ENCODE measurements around the gene PRKD1. TPM values are rescaled to one million over a fixed set of nuclear protein-coding genes. Genes with fewer than 3 reads are reported as not detected.

Gene PRKD1
- total and polyA plus RNA-seq, 10 of the 15 experiments (the other 5 are each of a cell fraction or from before 2014, with no cell fraction given) = 0.02 to 0.56 TPM; not detected in 8

DNA sequence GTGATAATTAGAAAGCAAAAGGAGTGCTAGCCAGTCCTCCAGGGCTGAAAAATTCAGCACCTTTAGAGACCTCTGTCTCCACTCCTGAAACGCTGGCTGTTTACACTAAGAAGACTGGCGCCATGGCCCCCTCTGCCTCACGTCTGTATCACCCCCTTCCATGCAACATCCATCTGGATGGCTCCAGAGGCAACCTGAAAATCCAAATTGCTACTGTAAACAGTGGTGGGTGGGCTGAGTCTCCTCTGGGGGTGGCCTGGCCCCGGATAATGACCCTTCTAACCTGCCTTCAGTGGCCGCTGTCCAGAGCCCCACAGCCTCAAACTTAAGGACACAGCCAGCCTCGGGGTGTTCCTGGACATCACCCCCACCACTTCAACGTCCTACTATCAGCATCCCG, 1.4 kb downstream of the PRKD1 start:
- ATAC-seq (no peak), DNase-seq (ENCODE audit: low read depth, low spot score) (no peak), FAIRE-seq (no peak)
- Histone ChIP-seq H2AFZ (ENCODE audit: control insufficient read depth, low read depth, low read length) (no peak overlapping the region), H3K36me3 (ENCODE audit: control insufficient read depth in 2 of 2, insufficient read depth in 2 of 2, low read length in 1 of 2) (no peaks in the 10 kb centered on the region), H3K4me1 (ENCODE audit: control insufficient read depth, insufficient read depth, low read length) (no peaks in the 10 kb centered on the region), H3K79me2 (ENCODE audit: control insufficient read depth, insufficient read depth, low read length) (no peaks in the 10 kb centered on the region), H3K9ac (ENCODE audit: control insufficient read depth, insufficient read depth, low read length) (no peak overlapping the region), H4K20me1 (ENCODE audit: control insufficient read depth, insufficient read depth) (no peaks in the 10 kb centered on the region), H3K9me3 (replicated peaks; ENCODE audit: control insufficient read depth, insufficient read depth, low read length) (no peaks in the 10 kb centered on the region; the same call in 2 of the 3 replicates), H3K27me3 (replicated peaks in 1 of 2; ENCODE audit: control insufficient read depth in 2 of 2, insufficient read depth in 2 of 2, low read length in 1 of 2) (peaks cover 0 to 3% of the 10 kb centered on the region in 2 experiments; a peak in 1 of 4 replicates), H3K4me2 (ENCODE audit: control insufficient read depth, insufficient read depth) (no peak overlapping the region), H3K4me3 (no peak overlapping the region), H3K27ac (ENCODE audit: control insufficient read depth, insufficient read depth) (no peak overlapping the region)
- no peak for TF ChIP-seq NR2C1 (IDR thresholded peaks at IDR 0.05)
- no peak for TF ChIP-seq POLR2A (IDR thresholded peaks at IDR 0.05; ENCODE audit: low read depth, low read length)
- no peak for TF ChIP-seq CHD4 (IDR thresholded peaks at IDR 0.05)
- TF ChIP-seq ZNF622 (IDR thresholded peaks at IDR 0.05) = no peak
- no peak for TF ChIP-seq GATAD2B (conservative IDR thresholded peaks at IDR 0.05; ENCODE audit: low read depth)
- TF ChIP-seq CREB1 (IDR thresholded peaks at IDR 0.05; ENCODE audit: low read depth) = no peak
- no peak for TF ChIP-seq KDM1A (IDR thresholded peaks at IDR 0.05; ENCODE audit: borderline replicate concordance)
- TF ChIP-seq, protein P1, sequence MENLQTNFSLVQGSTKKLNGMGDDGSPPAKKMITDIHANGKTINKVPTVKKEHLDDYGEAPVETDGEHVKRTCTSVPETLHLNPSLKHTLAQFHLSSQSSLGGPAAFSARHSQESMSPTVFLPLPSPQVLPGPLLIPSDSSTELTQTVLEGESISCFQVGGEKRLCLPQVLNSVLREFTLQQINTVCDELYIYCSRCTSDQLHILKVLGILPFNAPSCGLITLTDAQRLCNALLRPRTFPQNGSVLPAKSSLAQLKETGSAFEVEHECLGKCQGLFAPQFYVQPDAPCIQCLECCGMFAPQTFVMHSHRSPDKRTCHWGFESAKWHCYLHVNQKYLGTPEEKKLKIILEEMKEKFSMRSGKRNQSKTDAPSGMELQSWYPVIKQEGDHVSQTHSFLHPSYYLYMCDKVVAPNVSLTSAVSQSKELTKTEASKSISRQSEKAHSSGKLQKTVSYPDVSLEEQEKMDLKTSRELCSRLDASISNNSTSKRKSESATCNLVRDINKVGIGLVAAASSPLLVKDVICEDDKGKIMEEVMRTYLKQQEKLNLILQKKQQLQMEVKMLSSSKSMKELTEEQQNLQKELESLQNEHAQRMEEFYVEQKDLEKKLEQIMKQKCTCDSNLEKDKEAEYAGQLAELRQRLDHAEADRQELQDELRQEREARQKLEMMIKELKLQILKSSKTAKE (IDR thresholded peaks at IDR 0.05; ENCODE audit: low read depth, poor library complexity, severe bottlenecking) = no peak
- TF ChIP-seq PML (IDR thresholded peaks at IDR 0.05; ENCODE audit: low read length) = no peak
- TF ChIP-seq TCF7 (IDR thresholded peaks at IDR 0.05; ENCODE audit: borderline replicate concordance) = no peak
- TF ChIP-seq CBX5 (IDR thresholded peaks at IDR 0.05; ENCODE audit: low read depth) = no peak
- TF ChIP-seq FOXK2 (IDR thresholded peaks at IDR 0.05) = no peak
- TF ChIP-seq EZH2 (IDR thresholded peaks at IDR 0.05; ENCODE audit: borderline replicate concordance, control insufficient read depth, low read depth, low read length) = no peak
- TF ChIP-seq, protein P2, sequence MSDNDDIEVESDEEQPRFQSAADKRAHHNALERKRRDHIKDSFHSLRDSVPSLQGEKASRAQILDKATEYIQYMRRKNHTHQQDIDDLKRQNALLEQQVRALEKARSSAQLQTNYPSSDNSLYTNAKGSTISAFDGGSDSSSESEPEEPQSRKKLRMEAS (IDR thresholded peaks at IDR 0.05; ENCODE audit: low read depth, low read length) = no peak
- no peak for TF ChIP-seq JUNB (IDR thresholded peaks at IDR 0.05)
- TF ChIP-seq BMI1 (IDR thresholded peaks at IDR 0.05; ENCODE audit: borderline replicate concordance) = no peak
- no peak for TF ChIP-seq YBX1 (IDR thresholded peaks at IDR 0.05)
- no peak for TF ChIP-seq MTA3 (IDR thresholded peaks at IDR 0.05; ENCODE audit: borderline replicate concordance, low read length)
- no peak for TF ChIP-seq PAX8 (IDR thresholded peaks at IDR 0.05)
- TF ChIP-seq ETV6 (conservative IDR thresholded peaks at IDR 0.05 in 1 of 2, IDR thresholded peaks at IDR 0.05 in 1 of 2; ENCODE audit: borderline replicate concordance in 1 of 2, low read depth in 1 of 2) = no peak
- ChIA-PET RAD21 (ENCODE audit: unreplicated experiment) (no interaction called here), CTCF (no interaction called here), POLR2A (no interaction called here), SMC1A (ENCODE audit: uncharacterized antibody, unreplicated experiment) (no interaction called here)
- 16% methylated on average over 8 of the region's 8 CpGs for WGBS (ENCODE audit: insufficient coverage, insufficient replicate concordance, low lambda C conversion rate, missing lambda C conversion rate)
- no TSS peak for BruUV-seq (replicated peaks)
- in situ Hi-C loops (cut with MboI) = no loop called here
- intact Hi-C loops (cut with micrococcal nuclease; ENCODE audit: unreplicated experiment) = no loop called here
